NCI-H82 treated with DMSO at 0.1 percent for 48 hours (cell line): Measurements from ENCODE around the gene SCAF11.

ENCODE experiments used
- DNase-seq: peaks from one replicate; lab custom pipeline; 2025; ENCODE audit not compliant: unreplicated experiment; lab: John Stamatoyannopoulos, UW

SCAF11 gene

DNA sequence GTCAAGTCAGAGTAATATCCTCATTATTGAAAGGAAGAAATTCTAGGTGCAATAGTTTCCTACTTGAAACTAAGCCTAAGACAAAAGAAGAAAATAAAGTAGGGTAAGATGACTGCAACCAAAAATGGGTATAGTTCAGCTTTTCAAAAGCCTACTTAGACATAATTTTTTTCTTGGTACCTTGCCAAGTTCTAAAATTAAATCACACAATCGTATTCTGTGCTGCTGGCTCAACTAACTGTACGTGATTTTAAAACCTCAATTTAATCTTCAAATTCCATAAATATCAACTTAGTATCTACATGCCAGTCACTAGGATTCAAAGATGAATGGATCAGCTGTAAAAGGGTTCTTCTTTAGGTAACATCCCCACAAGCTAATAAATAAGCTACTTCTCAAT, 56.9 kb downstream of the SCAF11 start:
- DNase-seq: no peak

DNA sequence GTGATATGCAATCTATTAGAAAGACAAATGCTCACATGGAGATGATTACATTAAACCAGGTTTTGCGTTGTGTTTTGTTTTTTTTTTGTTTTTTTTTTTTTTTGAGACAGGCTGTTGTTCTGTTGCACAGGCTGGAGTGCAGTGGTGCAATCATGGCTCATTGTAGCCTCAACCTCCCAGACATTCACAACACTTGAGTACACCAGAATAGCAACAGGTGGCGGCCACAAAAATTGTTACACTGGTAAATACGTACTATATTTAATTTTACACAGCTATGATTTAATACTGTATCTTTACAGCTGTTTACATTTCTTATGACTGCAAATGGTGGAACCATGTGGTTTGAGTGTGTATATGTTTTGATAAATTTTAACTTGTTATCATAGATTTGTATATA, 60.0 kb downstream of the SCAF11 start:
- no peak for DNase-seq

DNA sequence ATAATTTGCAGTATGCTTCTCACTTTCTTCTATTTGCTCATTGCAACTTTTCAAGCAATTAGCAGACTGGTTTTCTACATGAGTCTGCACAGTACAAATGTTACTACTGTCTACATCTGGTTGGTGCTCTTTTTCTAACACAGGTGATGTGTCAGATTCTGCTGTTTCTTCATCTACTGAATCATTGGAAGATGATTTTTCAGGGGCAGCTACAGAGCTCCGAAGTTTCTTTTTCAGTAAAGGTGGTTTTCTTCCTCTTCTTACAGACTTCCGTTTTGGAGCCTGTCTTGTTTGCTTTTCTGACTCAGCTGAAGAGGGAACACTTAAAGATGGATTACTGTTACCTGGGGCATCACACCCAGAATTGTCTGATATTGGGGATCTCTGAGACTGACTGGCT, 62.1 kb downstream of the SCAF11 start:
- no peak for DNase-seq

DNA sequence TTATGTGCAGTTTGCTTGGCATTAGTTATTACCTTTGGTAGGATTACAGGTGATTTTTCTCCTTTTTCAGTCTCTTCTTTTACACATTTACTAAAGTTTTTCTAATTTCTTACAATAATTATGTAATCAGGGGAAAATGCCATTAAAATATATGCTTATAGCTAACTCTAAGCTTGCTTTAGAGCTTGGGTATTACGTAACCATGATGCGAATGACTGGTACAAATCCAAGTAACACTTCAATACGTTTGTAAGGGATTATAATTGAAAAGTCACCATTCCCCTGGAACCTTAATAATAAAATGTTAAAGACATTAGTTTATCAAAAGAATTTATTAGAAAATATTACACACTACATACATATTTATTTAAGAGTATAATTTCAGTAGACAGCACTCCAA, 71.6 kb downstream of the SCAF11 start:
- no peak for DNase-seq

DNA sequence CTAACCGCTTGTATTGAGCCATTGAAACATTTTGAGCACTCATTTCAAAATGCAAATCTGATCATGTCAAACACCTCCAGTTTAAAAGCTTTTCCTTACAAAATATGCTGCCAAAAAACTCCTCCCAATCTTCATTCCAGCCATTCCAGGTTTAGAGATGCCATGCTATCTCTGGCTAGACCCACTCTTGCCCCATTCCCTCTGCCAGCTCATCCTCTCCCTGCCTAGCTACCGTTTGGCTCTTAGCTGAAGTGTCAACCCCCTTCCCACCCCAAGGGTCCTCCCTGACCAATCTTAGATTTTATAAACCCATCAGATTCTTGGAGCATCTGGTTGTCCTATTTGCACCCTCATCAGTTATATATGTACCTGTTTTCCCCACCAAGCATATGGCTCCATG, 75.0 kb downstream of the SCAF11 start:
- DNase-seq: no peak

DNA sequence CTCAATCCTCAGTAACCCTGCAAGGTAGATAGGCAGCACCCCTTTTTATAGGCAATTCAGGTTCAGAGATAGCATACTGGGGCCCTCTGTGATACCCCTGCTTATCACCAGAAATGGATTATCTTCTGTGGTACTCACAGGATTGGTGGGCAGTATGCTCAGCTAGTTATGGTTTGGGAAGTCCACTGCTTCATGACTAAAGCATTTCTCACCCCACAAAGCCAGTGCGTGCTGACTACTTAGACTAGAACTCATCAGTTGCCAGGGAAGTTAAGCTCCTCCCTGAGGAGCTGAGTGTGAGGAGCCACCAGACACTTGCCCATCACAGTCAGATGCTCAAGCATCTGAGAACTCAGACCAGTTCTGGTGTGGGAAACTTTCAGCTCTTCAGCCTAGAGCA, 76.3 kb downstream of the SCAF11 start:
- peak; percentile 14 for DNase-seq

DNA sequence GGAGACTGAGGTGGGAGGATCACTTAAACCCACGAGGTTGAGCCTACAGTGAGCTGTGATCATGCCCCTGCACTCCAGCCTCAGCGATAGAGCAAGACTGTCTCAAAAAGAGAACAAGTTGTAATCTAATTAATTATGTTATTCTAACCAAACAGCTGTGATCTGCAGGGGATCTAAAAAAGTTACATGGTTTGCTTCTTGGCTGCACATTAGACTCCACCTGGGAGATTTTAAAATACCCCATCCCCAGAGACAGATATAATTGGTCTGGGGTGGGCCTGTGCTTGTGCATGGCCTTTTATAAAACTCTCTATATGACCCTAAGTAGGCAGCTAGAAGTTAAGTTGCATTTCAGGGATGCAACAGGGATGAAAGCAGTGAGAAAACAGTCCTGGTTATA, 76.7 kb downstream of the SCAF11 start:
- DNase-seq: no peak

DNA sequence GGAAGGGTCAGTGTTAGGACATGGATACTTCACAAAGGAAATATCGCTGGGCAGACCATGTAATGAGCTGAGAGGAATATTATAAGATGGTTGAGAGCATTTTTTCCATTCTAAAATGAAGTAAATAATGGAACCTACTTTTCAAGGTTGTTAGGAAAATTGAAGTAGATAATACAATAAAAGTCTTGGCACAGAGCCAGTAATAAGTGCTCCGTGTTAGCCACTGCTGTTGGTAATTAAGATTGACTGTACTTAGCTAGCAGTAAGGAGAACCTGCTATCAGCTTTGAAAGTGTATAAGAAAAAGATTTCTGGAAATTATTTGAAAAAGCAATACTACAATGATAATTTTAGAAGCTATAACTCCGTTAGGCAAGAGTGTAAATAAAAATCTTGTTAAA, 77.6 kb downstream of the SCAF11 start:
- DNase-seq: no peak

DNA sequence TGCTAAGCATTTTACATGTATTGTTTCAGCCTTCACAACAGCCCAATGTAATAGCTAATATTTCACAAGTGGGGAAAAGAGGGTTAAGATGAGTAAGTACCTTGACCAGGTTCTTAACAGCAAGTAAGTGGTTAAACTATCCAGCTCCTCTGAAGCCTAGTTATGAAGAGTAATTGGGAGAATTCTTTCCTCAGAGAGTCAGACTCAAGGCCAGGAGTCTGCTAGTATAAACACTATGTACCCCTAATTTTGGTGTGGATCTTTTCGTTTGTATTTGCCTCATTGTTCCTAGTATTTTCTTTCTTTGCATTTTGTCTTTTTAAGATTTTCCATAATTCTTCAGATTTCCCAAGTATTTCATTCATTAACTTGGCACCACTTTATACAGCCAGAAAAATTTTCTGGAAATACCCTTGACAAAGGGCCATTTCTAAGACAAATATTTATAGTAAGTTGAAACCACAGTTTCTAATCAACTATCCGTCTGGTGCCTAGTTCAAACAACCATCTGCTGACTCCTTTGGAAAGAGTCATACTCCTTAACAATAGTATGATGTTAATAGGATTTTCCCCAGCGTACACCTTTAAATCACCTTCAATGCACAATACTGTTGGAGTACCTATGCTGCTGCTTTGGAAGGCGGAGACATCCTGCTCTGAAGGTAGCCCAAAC, 81.2 kb downstream of the SCAF11 start:
- DNase-seq: peak; percentile 63

DNA sequence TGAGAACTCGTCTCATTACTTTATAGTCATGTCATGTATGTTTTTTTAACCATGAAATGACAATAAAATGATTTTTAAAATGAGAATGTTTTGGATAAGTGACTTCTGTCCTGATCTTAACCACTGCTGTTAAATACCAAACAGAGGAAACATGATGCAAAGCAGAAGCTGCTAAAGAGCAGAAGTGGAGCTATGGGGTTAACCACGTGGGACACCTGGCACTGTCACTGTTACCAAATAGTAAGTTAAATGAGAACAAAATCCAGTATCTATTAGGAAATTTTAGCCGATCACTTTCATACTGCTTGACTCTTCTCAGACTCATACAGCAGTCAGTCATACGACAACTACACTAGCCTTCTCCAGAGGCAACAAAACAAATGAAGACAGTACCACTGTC, 82.4 kb downstream of the SCAF11 start:
- DNase-seq: no peak

DNA sequence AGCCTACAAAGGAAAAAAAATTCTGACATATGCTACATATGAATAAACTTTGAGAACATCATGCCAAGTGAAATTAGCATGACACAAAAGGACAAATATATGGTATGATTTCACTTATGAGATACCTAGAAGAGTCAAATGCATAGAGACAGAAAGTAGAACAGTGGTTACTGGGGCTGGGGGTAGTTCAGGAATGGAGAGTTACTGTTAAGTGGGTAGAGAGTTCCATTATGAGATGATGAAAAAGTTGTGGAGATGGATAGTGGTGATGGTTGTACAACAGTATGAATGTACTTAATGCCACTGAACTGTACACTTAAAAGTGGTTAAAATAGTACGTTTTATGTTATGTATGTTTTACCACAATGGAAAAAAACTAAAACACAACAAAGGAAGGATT, 92.3 kb downstream of the SCAF11 start:
- DNase-seq: no peak

DNA sequence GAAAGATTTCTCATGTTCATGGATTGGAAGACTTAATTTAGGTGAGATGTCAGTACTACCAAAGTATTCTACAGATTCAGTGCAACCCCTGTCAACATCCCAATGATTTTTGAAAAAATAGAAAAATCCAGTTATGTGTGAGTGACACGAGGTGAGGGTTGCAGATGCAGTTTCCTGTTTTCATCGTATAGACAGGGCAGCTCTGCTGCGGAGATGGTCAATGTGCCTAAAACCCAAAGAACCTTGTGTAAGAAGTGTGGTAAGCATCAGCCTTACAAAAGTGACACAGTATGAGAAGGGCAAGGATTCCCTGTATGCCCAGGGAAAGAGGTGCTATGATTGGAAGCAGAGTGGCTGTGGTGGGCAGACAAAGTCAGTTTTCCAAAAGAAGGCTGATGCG, 94.4 kb downstream of the SCAF11 start:
- DNase-seq: no peak

DNA sequence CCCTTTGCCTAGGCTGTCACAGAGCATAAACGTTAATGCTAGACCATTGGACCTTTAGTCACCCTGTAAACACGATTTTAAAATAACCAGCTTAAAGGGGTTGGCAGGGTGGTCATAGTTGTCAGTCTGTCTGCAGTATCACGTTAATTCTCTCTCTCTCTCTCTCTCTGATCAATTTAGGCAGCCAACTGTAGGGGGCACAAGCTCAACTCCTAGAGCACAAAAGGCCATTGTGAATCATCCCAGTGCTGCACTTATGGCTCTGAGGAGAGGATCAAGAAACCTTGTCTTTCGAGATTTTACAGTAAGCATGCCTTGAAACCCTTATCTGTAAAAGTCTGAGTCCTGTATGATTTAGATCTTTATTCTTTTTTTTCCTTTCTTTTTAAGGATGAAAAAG, 97.1 kb downstream of the SCAF11 start:
- no peak for DNase-seq

DNA sequence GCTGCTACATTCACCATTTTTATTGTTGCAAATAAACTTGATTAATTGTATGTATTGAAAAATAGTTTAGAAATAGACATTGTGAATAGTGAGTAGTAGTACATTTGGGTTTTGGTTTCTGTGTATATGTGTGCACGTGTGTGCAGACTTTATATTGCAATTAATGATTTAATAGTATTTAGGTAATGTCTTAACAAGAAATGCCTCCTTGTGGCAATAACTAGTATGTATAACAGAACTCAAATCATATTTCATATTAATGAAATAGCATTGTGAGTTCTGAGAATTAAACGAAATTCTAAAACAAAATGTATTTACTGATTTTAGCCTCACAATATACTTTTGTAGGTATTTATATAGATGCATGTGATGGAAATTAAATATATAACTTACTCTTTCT, 100.1 kb downstream of the SCAF11 start:
- no peak for DNase-seq

DNA sequence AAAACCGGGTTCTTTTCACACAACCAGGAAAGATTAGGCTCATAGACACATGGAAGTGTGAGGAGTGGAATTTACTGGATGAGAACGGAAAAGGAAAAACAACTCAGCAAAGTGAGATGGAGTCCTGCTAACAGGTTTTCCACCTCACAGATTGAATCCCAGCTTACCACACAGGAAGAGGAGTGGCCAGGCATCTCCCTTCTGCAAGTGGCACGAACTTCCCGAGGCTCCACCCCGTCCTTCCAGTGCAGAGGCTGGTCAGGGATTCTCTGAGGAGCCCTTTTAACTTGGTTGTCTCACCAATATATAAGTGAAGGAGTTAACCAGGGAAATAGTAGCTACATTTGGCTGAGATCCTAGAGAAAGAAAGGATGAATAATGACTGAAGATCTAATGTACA, 102.8 kb downstream of the SCAF11 start:
- no peak for DNase-seq

DNA sequence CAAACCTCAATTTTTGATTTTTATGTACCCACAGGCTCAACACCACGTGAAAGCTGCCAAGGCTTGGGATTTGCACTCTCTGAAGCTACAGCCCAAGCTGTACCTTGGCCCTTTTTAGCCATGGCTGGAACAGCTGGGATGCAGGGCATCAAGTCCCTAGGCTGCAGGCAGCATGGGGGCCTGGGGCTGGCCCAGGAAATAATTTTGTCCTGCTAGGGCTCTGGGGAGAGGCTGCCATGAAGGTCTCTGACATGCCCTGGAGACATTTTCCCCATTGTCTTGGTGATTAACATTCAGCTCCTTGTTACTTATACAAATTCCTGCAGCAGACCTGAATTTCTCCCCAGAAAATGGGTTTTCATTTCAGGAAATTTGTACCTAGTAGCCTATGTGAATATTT, 103.7 kb downstream of the SCAF11 start:
- DNase-seq: no peak

DNA sequence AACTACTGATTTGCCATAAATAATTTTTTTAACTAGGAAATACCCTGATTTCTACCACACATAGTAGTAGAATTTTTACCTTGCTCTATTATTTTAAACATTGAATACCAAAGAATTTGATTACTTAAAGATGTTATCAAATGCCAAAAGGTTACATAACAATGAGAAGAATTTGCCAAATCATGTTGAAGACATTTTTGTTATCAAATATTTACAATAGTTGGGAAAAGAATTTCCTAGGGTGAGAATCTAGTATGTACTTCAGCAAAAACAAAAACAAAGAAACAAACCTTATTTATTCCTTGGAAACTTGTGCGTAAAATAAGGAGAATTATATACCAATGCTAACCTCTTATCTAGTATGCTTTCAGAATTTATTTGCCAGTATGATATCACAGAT, 107.2 kb downstream of the SCAF11 start:
- no peak for DNase-seq

DNA sequence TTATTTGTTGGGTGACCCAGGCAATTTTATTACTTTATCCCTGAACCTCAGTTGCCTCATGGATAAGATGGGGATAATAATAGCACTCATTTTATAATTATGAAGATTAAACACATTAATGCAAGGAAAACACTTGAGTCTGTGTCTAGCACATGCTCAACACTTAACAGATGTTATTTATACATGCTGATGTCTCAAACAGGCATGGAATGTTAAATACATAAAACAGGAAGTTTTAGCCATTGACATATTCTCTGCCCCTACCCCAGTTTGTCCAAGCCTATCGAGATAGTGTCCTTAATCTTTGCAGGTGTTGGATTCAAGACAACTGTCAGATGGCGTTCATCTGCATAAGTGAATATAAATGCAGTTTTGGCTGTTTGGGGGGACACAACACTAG, 109.8 kb downstream of the SCAF11 start:
- DNase-seq: no peak

DNA sequence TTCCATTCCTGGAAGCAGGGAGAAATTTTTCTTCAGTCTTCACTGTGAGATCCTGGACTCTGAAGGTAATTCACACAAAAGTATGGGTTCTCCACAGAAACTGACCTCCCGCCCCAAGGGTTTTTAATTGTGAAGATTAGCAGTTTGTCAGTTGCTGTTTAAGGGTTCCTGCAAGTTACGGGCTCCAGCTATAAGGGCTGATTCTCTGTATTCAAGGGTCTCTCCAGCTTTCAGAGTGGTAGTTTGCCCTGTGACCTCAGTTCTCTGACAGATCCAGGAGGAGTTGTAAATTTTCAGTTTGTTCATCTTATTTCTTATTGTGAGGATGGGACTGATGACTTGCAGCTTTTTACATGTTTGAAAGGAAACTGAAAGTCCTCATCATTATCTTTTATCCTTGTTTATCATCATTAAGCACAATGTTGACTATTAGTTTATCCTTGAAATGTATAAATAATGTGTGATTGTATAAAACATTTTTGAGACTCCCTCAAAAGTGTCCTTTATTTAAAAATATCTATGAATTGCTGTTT, 110.9 kb downstream of the SCAF11 start:
- DNase-seq: no peak

DNA sequence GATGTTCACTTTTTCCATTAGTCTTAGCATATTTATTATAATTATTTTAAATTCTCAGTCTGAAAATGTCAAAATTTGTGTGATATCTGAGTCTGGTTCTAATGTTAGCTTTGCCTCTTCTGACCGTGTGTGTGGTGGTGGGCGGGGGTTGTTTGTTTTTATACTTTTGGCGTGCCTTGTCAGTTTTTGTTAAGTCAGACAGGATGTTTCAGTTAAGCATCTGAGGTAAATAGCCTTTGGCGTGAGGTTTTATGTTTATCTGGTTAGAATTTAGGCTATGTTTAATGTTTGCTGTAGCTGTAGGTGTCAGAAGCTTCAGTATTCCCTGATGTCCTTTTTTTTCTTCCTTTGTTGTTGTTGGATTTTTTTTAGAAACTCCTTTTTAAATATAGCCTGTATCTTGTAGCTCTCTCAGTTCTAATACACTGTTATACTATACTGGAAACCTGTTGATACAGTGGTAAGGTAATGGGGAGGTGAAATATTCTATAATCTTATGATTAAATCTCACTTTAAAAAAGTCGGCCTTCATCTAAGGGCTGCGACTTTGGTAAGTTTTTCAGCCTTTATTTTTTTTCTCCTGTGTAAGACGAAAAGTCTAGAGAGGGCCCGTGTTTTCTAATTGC, 111.6 kb downstream of the SCAF11 start:
- no peak for DNase-seq

DNA sequence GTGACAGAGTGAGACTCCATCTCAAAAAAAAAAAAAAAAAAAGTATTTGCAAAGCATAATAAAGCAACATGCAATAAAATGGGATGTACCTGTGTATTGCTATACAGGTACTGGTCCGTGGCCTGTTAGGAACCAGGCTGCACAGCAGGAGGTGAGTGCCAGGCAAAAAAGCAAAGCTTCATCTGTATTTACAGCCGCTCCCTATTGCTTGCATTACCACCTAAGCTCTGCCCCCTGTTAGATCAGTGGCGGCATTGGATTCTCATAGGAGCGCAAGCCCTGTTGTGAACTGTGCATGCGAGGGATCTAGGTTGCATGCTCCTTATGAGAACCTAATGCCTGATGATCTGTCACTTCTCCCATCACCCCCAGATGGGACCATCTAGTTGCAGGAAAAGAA, 113.3 kb downstream of the SCAF11 start:
- no peak for DNase-seq

DNA sequence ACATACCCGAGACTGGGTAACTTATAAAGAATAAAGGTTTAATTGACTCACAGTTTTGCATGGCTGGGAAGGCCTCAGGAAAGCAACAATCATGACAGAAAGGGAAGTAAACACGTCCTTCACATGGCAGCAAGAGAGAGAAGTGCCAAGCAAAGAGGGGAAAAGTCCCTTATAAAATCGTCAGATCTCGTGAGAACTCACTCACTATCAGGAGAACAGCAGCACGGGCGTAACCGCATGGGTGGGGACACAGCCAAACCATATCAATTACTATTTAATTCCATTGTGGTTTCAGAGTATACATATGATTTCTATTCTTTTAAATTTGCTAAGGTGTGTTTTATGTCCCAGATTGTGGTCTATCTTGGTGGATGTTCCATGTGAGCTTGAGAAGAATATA, 117.9 kb downstream of the SCAF11 start:
- DNase-seq: no peak
